GM19035 (cell line): Measurements from ENCODE around the gene DAD1.
"Not testable (repeated sequence)": the region's sequence is repeated elsewhere in the genome, so short reads cannot be mapped to it uniquely, and the experiment has no call there.

Source experiments
- ATAC-seq: cut with Tn5 transposase; IDR thresholded peaks from one replicate; pipeline ENCODE4 v1.9.1; 2021; ENCODE audit not compliant: unreplicated experiment

Gene DAD1

DNA sequence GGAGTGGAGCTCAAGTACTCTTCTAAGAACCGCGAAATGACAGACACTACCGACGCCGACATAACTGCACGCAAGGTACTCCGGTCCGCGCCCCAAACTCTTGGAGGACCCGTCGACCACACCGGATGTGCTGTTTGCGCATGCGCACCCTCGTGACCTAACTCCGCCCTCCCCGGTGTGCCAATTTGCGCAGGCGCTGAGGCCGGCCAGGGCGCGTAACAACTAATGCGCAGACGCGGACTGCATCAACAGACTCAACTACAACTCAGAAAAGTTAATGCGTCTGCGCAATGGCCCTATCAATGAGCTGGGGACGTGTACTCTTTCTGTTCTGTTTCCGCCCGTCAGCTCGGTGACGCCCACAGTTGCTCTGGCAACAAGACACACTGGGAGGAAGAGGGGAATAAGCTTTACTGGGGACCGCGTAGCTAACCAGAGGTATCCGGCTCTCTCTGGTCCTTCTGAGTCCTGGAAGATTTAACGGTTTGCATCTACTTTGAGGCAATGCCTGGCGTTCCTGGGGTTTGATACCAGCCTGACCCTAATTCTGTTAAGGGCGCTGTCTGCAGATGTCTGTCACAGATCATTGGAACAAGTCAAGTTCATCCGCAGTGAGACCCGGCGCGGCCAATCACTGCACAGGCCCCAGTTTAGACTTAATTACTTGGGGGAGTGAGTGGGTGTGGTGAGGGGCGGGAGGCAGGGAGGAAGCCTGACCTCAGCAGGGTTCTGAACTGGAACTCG is at the start of gene DAD1:
Gene DAD1 (minus strand): TSS at position 129 of the 744 bp plus-strand sequence. CDS start 67 bp downstream, at position 62.
- peak; percentile 95 for ATAC-seq

DNA sequence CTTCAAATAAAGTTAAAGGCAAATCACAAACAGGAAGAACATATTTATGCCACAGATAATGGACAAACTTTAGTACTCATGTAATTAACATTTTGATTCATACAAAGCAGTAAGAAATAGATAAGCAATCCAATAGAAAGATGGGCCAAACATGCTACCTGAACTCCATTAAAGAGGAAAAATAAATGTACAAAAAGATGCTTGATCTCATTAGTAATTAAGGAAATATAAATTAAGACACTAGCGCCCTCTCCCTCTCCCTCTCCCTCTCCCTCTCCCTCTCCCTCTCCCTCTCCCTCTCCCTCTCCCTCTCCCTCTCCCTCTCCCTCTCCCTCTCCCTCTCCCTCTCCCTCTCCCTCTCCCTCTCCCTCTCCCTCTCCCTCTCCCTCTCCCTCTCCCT is 47.0 kb upstream of the DAD1 start:
- ATAC-seq, result not testable (repeated sequence)

DNA sequence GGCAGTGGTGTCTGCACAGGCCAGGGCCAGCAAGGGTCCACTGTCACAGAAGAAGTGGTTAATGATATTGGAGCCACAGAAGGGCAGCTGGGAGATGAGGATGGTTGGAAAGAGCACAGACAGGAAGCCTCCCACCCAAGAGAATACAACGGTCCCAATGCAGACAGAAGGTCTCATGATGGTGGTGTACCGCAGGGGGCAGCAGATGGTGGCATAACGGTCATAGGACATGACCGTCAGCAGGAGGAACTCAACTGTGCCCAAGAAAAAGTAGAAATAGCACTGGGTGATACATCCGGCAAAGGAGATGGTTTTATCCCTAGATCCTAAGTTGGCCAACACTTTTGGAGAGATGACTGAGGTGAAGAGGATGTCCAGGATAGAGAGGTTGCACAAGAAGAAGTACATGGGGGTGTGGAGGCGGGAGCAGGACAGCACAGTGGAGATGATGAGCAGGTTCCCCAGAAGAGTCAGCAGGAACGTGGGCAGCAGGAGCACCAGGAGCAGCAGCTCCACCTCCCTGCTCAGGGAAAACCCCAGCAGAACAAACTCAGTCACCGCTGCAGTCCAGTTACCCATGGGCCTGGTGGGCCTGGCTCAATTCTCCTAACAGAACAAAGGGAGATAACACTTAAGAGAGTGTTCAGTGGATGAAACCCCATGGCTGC is 45.3 kb upstream of the DAD1 start:
- ATAC-seq, result no peak

DNA sequence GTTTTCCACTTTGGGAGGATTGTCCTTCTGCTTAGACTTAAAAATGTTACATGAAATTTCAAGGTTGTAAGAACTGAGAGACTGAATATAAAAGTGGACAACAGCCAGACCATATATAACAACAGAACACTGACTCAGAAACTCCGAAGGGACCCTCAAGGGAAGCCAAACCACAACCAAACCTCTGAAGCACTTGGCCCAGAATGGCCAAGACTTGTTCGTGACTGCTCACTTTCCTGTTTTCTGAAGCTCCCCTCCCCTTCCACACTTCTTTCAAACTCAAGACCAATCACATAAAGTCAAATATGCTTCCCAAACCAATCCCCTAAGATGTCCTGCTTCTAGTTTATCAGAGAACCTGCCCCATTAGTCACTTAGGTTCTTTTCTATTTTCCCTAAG is 41.5 kb upstream of the DAD1 start:
- ATAC-seq, result no peak

DNA sequence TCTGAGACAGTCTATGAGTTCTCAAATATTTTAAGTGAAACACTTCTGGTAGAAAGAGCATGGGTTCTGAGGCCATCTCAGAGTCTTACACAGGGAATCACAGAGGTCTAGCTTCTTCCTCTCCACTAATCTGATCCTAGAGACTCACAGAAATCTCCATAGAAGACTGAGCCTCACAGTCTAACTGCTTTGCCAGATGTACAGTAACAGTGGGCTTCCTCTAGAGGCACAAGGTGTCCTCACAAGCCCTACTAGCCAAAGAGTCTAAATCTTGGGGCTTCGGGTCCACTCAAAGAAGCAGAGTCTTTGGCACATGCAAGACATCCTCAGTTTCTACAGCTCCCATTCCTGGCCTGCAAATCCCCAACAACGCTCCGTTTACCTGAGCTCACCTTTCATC is 41.0 kb upstream of the DAD1 start:
- no peak for ATAC-seq

DNA sequence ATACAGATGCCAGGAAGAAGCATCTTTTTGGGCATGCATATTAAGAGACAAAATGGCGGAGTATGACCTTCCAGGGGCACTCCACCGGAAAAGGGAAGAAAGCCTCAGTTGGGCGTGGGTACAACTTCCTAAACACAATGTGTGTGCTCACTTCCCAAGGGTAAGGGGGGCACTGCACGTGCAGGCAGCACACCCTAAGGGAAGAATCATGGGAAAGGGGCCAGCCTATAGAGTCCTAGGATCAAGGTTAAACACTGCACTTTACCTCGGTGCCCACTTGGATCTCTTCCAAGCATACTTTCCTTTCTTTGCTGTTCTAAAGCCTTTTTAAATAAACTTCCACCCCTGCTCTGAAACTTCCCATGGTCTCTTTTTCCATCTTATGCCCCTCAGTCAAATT is 40.3 kb upstream of the DAD1 start:
- no peak for ATAC-seq

DNA sequence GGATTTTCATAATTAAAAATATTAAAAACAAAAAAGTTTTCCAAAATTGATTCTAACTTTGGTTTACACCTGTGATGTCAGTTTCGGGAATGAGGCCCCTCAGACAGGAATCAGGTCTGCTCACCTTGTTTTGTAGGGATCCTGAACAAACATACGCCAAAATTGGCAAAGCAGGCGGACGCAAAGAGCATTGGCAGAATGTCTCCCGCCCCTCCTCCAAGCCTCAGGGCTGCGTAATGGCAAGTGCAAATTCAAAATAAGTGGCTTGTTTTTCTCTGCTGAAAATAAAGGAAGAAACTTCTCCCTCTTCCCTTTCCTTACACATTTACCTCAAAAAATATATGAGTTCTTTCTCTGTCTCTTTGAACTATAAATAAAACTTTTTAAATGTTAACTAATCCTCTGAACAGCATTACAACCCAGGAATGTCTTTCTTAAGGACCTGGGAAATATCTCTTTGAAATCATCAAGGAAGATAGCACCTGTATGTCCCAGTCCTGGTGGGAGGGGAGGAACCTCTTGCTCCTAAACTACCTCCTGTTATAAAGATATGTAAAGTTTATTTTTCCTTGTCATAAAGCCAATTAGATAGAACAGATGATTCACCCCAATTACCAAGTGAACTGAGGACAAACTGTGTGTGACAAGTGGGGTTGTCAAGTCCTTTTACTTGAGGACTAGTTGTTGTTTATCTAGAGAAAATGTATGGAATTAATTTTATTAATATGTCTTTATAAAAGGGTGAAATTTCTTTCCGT is 38.7 kb upstream of the DAD1 start:
- ATAC-seq, result no peak

DNA sequence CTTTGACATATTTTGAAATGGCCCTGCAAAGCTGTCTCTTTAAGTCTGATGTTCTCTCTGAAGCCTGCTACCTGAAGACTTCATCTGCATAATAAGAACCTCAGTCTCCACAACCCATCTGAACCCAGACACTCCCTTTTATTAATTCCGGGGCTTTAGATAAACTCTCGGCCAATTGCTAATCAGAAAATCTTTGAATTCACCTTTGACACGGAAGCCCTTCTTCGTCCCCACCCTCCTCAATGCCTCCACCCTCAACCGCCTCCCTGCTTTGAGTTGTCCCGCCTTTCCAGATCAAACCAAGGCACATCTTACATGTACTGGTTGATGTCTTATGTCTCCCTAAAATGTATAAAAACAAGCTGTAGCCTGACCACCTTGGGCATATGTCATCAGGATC is 37.6 kb upstream of the DAD1 start:
- no peak for ATAC-seq

DNA sequence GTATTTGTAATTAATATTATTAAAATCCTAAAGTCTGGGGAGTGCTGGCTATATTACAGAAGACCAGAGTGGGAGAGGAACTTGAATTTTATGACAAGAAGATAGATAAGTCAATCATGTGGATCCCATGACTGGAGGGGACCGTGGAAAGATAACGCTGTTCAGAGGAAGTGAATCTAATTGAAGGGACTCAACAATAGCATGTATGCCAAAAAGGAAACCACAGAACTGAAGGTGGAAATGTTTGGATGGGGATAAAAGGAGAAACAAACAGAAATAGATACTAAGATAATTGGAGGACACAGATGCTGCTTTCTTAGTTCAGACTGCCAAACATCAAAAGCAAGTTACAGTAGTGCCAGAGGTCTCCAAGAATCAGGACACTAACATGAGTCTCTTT is 34.0 kb upstream of the DAD1 start:
- no peak for ATAC-seq

DNA sequence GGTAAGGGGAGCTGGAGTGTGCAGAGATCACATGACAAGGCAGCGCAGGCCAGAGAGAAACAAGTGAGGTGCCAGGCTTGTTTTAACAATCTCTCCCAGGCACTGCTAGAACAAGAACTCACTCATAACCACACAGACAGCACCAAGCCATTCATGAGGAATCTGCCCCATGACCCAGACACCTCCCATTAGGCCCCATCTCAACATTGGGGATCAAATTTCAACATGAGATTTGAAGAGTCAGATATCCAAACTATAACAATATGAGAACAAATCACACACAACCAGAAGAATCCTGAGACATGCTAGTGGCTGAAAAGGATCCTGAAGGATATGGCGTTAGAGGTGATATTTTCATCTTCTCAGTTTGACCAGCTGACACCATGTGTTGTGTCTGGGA is 33.2 kb upstream of the DAD1 start:
- no peak for ATAC-seq

DNA sequence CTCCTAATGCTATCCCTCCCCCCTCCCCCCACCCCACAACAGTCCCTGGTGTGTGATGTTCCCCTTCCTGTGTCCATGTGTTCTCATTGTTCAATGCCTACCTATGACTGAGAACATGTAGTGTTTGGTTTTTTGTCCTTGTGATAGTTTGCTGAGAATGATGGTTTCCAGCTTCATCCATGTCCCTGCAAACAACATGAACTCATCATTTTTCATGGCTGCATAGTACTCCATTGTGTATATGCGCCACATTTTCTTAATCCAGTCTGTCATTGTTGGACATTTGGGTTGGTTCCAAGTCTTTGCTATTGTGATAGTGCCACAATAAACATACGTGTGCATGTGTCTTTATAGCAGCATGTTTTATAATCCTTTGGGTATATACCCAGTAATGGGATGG is 26.7 kb upstream of the DAD1 start:
- ATAC-seq, result not testable (repeated sequence)

DNA sequence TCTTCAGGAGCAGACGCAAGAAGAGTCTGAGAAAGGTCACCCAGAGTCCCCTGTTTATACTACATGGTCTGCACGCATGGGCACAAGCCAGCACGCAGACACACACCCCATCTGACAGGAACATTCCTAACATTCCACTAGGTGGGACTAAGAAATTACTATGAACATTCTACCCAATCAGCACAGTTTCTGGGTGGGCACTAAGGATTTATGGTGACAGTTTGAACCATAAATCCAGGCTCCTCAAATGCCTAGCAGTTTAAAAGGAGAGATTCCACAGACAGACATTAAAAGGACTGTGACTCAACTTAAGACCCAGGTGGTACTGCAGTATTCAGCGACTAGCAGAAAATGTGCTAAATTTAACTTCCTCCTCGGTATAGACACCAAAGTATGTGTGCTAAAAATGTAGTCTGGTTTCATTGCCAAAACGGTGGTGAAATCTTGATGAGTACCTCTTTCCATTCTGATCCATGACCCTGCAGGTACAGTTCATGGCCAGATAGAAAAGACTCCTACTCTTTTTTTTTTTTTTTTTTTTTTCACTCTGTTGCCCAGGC is 25.3 kb upstream of the DAD1 start:
- no peak for ATAC-seq

DNA sequence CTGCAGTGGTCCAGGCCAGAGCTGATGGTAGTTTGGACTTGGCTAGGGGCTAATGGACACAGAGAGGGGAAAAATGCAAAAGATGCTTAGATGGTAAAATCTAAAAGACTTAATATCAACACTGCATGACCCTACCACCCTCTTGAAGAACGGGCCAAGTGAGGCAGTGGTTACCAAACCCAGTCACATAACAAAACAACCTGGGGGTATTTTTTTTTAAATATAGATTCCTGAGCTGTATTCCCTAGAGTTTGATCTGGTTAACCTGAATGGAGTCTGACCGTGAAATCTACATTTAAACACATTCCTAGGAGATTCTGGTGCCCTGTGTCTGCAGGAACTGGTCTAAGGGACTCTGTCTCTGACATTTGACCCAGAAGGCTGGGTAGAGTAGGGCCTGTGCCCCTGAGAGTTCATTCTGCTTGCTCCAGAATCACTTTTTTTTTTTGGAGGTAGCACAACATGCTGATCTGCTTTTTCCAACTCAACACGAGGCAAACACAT is 24.8 kb upstream of the DAD1 start:
- ATAC-seq, result no peak

DNA sequence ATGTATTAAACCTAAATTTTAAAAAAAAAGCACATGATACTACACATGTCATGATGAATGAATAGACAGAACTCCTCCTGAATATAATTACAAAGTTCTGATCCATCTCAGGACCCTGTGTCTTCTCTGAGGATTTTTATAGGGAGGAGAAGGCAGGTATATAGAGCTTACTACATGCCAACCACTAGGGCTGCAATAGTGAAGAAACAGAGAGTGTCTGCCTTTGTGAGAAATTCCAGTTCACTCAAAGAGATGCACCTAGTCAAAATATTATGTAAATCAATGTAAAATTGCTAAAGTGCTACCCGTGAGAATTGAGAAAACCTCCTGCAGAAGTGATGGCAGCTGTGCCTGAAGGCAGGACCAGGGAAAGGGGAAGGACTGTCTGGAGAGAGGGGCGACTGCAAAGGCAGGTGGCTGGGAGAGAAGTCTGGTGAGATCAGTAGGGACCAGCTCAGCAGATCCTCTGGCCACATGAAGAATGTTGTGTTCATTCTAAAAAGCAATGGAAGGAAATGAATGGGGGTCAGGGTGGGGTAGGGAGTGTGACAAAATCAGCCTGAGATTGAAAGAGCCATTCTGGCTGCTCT is 24.2 kb upstream of the DAD1 start:
- no peak for ATAC-seq

DNA sequence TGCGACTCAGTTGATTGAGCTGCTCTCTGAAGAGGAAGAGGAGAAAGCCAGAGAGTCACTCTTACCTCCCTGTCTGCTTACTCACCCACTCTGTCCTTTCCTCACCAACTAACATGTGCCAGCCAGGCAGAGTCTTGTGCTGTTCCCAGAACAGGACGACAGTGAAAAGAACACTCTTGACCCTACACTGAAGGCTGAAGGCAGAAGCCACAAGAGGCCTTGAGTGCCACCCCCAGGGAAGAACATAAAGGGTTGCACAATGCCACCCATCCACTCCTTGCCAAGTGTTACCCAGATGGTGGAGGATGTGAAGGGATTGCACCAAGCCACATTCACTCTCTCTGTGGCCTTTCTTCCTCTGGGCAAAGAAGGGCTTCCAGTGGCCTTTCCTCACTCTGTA is 21.9 kb upstream of the DAD1 start:
- ATAC-seq, result no peak

DNA sequence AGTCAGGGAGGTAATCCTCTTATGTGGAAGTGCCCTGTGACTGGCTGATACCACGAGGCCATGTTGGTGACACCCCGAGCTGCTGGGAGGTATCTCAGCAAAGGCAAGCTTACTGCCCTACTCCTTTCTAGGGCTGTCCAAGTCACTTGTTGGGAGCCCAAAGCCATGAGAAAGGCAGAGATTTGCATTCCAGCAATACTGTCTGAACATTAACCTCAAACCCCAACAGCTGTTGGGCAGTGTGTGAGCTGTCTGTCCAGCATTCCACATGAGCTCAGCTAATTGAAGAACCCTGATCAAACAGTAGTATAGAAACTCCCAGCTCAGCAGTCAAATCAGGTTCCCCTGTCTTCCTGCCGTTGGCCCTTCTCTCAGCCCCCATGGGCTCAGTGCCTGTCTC is 18.3 kb upstream of the DAD1 start:
- ATAC-seq, result no peak

DNA sequence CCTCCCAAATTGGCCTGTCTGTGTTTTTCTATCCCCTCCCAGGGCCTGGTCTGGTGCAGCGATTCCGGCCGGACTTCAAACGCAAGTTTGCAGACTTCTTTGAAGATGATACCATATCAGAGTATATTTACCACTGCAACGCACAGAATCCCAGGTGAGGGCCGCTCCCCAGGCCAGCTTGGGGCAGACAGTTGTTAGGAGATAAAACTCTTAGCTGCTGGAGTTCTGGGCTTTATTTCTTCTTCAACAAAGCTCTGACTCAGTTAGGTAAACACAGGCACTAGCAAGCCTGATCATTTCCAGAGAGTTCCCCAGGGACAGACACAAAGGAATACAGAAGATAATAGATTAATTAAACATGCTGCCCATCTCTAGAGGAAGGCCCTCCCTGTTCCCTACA is 17.4 kb upstream of the DAD1 start:
- ATAC-seq, result no peak

DNA sequence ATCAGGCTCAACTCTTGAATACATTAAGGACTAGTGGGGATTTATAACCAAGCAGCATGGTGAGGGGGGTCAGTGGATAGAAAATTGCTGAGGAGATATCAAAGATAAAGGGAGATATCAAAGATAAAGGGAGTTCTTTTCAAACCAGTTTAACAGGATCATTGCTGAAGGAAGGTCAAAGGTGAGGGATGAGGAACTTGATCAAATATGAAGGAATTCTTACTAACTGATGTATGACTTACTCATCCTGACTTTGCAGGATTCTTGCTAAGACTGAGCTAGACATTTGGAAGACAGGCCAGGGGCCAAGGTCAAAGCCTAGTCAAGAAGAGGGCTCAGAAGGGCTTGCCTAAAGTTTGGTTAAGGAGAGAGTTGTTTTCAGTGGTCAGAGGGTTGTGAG is 13.8 kb upstream of the DAD1 start:
- ATAC-seq, result no peak

DNA sequence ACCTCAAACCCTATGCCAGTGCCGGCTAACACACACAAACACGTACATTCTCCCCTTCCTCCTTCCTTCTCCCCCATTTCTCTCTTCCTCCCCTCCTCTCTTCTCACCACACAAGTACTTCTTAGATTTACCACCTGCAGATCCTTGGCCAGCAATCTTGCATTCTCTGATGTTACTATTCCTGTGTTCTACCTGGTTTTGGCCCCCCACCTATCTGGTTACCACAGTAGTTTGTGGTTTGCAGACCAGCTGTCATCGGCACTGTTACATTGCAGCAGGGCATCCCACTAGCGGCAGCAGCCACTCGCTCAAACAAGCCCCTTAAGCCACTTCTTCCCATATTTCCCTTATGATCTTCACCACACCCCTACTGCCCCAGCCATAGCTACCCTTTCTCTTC is 13.0 kb upstream of the DAD1 start:
- no peak for ATAC-seq

DNA sequence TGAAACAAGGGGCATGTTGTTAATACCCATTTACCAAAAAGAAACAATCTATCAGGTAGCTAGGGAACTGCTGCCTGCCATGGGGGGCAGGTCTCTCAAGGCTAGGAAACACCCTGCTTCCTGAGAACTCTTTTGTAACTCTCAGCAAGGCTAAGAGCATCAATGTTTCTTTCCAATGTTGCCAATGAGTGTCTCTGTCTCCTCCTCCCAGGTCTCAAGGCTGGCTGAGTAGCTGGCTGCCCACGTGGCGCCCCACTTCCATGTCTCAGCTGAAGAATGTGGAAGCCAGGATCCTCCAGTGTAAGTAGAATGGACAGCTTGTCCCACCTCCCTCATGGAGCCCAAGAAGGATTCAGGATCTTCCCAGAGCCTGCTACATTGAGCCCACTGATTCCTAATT is 12.4 kb upstream of the DAD1 start:
- no peak for ATAC-seq

DNA sequence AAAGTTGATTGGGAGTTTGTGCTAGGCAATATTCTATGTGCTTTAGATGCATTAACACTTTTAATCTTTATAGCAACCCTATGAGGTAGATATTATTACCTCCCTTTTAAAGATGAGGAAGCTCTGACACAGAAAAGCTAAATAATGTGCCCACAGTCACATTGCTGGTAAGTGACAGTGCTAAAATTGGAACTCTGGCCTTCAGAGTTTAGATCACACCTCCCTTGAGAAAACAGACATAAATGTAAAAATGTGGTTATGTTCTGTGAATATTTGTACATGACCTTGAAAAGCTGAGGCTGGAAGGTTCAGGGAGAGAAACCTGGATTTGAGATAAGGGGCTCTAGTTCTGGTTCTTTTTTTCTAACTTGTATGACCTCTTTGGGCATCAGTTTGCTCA is 11.0 kb upstream of the DAD1 start:
- ATAC-seq, result no peak
